GM19240 (cell line): ENCODE results near the gene HEXA.

ENCODE experiments used
- DNase-seq: peaks from one replicate; pipeline ENCODE4 v3.0.0; 2011; ENCODE audit warnings: low spot score; ENCODE audit not compliant: insufficient read length

The HEXA gene

DNA sequence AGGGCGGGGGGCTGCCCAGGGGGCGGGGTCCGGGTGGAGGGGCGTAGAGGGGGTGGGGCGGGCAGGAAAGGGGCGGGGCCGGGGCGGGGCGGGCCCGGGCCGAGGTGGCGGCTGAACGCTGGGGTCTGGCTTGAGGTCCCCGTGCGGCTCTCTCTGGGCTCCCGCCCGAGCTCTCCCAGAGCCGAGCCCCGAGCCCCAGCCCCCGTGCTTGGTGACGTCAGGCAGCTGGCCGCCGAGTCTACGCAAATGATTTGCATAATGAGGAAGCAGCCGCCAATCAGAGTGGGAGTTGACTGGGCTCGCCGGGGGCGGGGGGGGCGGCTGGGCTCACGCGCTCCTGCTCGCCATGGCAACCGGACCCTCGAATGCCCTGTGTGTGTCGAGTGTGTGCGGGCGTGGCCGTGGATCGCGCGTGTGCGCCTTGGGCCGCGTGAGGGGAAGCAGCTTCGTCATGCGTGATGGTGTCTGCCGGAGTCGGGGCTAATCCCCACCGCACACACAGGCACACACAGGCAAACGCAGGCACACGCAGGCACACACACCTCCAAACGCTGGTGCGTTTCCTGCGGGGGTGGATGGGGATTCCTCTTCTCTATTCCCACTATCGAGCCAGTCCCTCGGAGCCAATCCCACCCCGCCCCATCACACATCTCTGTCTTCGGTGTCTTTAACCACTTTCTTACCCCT lies 55.7 kb downstream of the HEXA start, which contains the start of gene CELF6:
Gene CELF6, minus strand, starts transcription at position 173 of the 687 bp plus-strand sequence. CDS start 283 bp downstream, outside the sequence.
- DNase-seq, result peak; percentile 39

DNA sequence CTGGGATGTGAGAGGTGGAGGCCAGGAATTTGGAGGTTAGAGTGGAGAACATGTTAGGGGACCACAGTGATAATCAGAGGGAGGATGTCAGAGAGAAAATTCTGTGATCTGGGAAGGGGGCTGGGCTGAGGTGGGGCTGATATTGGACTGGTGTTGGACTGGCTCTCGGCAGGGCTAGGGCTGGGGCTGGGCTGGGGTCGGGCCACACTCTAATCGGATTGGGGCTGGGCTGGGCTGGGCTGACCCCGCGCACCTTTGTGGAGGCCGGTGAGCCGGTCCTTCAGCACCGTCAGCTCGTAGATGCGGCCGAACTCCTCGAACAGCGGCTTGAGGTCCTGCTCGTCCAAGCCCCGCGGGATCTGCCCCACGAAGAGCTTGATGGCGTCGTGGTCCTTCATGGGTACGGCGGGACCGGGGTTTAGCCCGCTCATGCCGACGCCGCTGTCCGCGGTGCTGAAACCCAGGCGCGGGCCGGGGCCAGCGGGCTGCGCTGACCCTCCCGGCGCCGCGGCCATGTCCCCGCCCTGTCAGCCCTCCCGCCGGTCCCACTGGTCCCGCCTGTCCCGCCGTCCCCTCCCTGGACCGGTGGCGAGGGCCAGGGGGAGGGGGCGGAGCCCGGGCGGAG lies 56.3 kb downstream of the HEXA start:
- DNase-seq, result no peak

DNA sequence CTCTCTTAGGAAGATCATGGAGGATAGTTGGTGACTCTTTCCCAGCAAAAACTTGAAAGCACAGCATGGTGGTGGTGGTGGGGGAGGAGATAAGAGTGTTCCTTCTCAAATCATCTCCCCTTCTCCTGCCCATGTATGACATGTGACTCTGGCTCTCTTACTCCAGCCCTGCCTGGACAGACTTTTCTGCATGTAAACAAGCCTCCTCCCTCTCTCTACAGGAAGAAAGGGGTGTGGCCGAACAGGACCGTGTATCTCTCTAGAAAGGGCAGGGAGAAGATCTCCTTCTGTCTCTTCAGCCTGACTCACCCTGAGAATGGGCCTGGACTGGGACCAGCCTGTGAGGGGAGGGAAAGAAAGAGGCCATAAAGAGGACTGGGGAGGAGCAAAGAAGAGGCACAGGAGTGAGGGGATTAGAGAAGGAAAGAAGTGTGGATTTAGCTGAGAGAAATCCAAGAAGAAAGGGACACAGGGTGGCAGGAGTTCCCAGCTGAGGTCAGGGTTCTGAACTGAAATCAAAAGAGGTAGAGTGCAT lies 57.3 kb downstream of the HEXA start:
- DNase-seq, result no peak

DNA sequence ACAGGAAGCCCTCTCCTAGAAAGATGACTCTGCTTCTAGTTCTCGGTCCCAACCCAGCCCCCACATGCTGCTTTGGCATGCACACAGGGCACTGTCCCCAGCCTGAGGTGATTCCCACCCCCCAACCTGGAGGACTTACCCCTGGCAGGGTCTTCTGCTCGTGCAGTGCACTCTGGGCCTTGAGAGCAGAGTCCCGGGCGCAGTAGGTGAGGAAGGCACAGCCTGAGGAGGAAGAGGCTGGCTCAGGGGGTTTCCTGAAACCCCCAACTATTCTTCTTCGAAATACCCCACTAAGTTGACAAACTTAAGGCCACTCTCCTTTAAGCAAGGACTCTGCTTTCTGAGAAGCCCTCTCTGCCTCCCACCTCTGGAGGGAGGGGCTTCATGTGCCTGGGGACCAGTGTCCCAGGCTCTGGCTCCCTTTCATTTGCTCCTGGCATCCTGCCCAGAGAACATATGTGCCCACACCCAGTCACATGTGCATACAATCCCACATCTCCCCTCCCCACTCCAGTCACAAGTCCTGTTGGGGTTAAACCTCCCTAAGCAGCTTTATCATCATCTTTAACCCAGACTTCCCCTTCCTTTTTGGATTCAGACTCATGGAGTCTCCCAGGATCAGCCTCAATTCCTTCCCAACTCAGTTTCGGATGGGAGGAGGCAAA lies 60.0 kb downstream of the HEXA start:
- DNase-seq, result no peak

DNA sequence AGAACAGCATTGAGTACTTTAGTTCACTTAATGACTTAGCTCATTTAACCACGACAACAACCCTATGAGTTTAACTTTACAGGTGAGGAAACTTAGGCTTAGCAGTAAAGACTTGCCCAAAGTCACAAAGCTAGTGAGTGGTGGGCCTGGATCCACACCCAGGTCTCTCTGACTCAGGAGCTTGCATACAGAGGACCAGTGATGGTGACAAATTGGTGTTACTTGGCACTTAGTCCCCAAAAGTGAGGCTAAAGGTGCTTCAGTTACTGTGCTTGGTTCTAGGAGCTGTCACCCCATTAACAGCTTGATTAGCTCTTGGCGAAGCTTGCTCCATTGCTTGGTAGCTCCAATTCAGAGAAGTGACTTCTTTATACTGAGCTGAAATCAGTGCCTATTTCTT lies 61.9 kb downstream of the HEXA start:
- no peak for DNase-seq

DNA sequence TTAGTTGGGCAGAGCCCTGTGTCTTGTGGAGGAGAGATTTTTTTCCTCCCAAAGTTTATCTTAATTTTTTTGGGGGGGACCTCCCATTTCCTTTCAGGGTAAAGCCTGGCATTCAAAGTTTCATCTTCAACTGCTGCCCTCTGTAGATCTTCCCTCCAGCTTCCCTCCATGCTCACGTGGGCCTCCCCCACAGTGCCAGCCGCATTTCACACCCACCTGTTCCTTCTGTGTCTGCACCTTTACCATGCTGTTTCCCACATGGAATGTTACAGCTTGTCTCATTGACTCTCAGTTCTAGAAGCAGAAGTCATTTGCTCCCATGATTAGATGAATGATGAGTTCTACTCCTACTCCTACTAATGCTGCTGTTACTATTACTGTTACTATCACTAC lies 62.4 kb downstream of the HEXA start:
- DNase-seq, result no peak

DNA sequence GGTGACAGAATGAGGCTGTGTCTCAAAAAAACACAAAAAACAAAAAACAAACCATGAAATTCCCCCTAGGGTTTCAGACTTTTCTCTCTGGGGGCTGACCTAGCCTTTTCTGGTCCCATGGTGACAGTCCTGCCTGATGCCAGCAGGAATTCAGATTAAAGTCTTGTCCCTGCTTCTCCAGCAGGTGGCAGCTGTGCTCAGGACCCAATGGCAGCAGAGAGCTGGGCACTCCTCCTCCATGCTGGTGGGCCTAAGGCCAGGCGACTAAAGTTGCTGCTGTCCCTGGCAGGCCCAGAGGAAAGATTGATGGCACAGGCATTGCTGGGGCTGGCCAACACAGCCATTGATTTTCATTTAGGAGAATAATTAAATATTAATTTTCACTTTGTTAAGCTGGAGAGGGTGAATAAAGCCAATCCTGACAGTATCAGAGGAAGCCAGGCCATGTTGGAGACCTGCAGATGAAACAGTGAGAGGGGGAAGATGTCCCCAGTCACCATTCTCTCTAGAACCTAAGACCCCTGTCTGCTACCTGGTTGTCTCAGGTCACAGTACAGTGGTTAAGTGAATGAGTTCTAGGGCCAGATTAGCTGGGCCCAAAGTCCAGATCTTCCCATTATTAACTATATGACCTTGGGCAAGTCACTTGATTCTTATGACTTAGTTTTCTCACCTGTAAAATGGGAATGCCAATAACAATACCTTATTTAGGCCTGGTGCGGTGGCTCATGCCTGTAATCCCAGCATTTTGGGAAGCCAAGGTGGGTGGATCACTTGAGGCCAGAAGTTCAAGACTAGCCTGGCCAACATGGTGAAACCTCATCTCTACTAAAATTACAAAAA lies 63.0 kb downstream of the HEXA start:
- peak; percentile 91 for DNase-seq

DNA sequence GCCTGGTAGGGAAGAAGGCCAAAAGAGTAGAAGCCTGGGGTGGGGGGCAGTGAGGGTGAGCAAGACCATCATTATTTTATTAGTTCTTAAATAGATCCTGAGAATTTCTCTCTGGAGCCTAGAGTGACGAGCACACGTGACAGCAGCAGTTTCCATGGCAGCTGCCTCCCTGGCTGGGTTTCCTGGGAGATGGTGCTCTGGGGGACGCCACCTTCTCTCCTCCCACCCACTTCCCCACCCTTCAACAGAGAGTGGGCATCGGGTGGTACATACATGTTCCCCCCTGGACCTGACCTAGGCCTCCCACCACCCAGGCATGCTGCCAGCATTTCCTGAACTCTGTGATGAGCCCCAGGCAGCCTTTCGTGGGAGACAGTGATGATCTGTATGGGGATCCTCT lies 68.8 kb downstream of the HEXA start:
- no peak for DNase-seq

DNA sequence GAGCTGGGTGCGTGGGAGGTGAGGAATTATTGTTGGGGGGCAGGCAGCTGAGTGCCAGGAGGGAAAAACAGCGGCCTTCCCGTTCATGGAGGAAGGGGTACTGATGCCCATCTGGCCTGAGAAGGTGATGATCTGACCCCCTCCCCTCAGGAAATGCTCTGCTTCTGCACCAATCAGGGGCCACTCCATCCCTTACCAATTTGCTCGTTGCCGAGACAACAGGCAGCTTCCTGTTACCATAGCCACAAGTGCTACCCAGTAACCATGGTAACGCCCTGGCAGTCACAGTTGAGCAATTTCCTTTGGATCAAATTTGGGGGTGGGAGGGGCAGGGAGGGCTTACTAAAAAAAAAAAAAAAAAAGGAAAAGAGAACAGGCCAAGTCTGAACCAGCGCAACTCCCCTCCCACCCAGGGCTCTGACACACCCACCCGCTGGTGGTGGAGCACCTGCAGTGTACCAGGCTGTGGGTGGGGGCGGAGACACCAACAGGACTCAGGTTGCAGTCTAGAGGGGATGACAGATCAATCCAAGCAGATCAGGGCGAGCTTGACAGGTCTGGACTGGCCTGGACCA lies 69.5 kb downstream of the HEXA start:
- DNase-seq, result no peak

DNA sequence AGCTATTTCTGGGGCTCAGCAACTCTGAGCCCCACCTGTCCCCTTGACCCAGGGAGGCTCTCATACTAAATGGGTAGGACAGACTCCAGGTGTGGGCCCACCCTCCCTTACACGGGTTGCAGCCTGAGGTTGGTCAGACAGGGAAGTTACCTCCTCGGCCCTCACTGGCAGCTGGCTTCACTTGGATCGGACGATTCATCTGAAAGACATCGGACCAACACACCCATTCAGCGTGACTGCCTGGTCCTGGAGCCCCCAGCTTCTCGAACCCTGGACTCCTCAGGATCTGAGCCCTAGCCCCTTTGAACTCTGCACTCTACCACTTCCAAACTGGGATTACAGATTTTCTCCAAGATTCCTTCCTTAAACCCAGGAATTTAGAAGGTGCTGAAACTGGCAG lies 71.2 kb downstream of the HEXA start:
- no peak for DNase-seq

DNA sequence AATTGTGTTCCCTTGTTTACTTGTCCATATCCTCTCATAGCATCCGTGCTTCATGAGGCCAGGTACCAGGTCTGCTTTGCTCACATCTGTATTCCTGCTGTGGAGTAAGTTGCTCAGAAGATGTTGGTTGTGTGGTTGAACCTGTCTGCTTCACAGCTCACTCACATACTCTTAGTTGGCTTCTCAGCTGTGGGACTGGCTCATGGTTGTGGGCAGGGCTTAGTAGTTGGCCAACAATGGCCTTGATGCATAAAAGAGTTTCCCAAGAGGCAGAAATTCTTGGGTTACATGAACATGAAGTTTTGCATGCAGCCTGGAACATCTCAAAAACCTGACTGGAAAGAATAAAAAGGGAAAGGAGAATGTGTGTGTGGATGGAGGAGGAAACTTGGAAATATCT lies 72.9 kb downstream of the HEXA start:
- DNase-seq, result no peak
